Stimulated activated CD4-positive, alpha-beta T cell treated with anti-CD3 and anti-CD28 coated beads, Interleukin-2, amount 100 ng/mL, for 24 hours (primary cell): ENCODE results near the gene OR2M7.
"Not testable (repeated sequence)": the region's sequence is repeated elsewhere in the genome, so short reads cannot be mapped to it uniquely, and the experiment has no call there.

Experiments used
- DNase-seq, 2 donors: peaks; one replicate each; pipeline ENCODE4 v3.0.0-alpha.2; 2020

Gene OR2M7

DNA sequence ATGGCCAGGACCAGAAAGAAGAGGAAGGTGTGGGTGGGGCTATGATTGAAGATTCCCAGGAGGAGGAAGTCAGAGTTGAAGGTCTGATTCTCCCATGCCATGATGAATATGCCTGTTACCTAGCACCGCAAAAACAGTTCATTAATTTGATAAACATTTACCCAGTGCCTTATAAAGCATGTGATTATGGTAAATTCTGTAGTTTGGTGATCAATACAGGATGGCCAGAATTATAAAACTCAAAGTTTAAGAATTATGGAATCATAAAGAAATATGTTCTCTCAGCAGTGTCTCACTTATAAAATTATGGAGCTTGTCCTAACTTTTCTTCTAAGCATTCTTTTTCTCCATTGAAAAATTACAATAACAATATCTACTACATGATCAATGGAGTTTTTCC is at the start of gene OR2M7:
Gene OR2M7 (minus strand): TSS at position 101 of the 400 bp plus-strand sequence. CDS start 0 bp downstream, at position 101.
- no peak for DNase-seq

DNA sequence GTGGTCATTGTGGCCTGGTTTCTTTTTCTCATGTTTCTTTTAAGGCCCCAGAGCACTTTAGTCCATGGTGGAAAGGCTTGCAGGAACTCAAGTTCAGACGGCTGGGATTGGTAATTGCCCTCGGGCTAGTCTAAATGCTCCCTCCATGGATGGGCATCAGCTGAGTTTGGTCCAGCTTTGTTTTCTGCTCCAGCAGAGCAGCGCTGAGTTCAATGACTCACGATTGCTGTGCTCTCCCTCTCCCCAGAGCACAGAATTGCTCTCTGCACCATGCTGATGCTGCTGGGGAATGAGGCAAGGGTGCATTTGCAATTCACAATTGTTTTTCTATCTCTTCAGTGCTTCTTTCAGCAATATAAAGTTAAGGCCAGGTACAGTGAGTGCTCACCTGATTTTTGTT is 49.4 kb upstream of the OR2M7 start:
- no peak for DNase-seq

- DNase-seq = no peak
Measured at GRCh38 chr1:248372394-248372793, 48.0 kb upstream of the OR2M7 start.

- DNase-seq = no peak
Measured at GRCh38 chr1:248366609-248367008, 42.2 kb upstream of the OR2M7 start.

DNA sequence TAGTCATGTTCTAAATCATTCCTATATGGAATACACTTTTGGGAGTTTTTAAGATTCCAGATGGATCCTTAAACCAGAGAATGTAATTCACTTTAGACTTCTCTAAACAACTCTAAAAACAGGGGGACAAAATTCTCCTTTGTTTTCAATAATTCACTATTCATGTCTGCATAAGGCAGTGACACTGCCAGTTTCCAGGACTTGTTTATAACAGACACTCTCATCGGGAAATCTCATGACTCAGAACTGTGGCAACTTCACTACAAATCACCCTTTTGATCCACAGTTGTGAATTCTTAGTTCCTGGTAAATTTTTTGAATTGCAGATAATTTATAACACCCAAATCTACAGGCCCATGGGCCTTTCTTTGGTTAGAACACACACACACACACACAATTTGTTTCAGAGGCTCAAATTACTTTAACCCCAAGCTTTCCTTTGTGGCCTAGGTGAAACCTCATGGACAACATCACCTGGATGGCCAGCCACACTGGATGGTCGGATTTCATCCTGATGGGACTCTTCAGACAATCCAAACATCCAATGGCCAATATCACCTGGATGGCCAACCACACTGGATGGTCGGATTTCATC is 36.9 kb upstream of the OR2M7 start, which contains the start of gene OR2T4:
Gene OR2T4 (plus strand): TSS at position 545 of the 595 bp plus-strand sequence. CDS start 0 bp downstream, at position 545.
- no peak for DNase-seq

DNA sequence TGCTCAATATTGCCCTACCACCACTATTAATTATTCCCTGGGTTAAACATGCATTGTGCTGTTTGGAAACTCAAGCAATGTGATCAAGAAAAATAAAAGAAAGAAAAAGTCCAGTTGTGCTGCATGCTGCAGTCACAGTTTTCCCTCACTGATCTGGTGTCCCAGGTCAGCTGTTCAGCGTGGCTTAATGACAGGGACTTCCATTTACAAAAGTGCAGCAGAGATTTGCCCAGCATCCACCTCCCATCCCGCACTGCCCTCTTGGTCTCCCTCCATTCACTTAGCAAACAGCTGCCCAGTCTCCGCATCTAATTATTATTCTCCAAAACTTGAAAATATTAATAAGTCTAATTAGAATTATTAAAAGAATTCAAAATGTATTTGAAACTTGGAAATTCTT is 35.0 kb upstream of the OR2M7 start:
- DNase-seq = no peak

- DNase-seq = no peak
Measured at GRCh38 chr1:248348475-248348874, 24.1 kb upstream of the OR2M7 start, which contains the start of gene OR14C36. Gene OR14C36 (plus strand): TSS chr1:248348775. CDS start chr1:248348775, 0 bp downstream.

- no peak for DNase-seq
Measured at GRCh38 chr1:248343451-248343850, 19.1 kb upstream of the OR2M7 start.

- no peak for DNase-seq
Measured at GRCh38 chr1:248316796-248317195, 7.6 kb downstream of the OR2M7 start.

GRCh38 chr1:248306740-248307139 is 17.6 kb downstream of the OR2M7 start:
- not testable (repeated sequence) for DNase-seq

DNA sequence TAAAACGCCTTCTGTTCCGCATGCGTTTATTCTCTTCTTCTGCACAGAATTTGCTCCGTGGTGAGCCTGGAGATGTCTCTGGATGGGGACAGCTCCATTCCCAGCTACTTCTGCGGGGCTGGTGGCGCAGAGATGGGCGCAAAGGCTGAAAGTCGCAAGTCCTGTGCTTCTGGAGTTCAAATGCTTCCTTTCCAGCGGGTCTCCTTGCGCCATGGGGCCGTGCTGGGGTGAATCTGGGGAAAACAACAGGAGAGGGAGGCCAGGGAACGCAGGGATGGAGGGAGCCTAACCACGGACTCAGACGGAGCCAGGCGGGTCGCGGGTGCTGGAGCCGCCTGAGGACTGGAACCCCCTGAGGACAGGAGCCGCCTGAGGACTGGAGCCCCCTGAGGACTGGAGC is 18.3 kb downstream of the OR2M7 start:
- no peak for DNase-seq

GRCh38 chr1:248305672-248306071 is 18.7 kb downstream of the OR2M7 start:
- DNase-seq = not testable (repeated sequence)

DNA sequence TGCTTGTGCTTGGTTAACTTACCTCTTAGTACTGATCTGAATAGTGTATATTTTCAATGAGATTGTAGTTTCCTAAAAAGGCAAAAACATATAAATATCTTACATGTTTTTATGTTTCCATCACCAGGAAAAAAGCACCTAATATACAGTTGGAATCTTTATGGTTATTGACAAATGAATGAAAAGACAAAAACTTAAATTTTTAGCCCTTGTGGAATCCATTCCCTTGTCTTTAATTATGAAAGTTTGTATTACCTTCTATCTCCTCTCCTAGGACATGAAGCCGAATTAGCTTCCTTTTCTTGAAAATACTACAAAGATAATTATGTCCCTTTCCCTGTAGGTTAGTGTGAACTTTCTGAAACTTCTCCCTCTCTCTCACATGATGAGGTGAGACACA is 21.0 kb downstream of the OR2M7 start, which contains the start of gene OR2T12:
Gene OR2T12 (minus strand): TSS at position 101 of the 400 bp plus-strand sequence. CDS start 7,846 bp downstream, outside the sequence.
- DNase-seq = no peak

DNA sequence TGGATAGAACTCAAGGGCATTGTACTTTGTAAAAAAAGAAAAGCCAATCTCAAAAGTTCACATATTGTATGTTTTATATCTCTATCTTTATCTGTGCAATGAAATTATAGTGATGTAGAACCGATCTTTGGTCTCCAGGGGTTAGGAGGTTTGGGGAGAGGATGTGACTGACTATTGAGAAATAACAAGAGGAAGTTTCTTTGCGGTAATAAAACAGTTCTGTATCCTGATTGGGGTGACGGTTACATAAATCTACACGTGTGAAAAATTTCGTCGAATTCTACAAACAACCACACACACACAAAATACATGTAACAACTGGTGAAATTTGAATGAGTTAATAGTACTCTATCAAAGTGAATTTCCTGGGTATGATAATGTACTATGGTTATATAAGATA is 36.0 kb downstream of the OR2M7 start:
- DNase-seq = no peak

DNA sequence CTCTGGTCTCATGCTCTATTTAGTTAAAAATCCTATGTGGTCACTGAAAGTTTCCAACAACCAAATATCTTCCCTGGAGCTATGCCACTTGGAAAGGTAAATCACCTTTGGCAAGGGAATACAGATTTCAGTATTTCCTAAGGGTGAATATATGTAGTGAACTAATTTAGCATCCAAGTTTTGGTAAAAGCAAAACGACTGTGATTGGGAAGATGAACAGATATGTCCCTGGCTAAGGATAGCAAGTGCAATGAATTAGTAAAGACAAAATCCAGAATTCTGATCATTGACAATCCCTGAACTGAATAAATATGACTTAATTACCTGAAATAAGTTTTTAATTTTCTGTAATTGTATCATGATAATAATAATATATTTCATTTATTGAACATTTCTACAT is 46.5 kb downstream of the OR2M7 start, which contains the start of gene OR2T33:
Gene OR2T33 (minus strand): TSS at position 101 of the 400 bp plus-strand sequence. CDS start 4,162 bp downstream, outside the sequence.
- no peak for DNase-seq
